ENCODE measurements around the gene MTTP.

MTTP gene

DNA sequence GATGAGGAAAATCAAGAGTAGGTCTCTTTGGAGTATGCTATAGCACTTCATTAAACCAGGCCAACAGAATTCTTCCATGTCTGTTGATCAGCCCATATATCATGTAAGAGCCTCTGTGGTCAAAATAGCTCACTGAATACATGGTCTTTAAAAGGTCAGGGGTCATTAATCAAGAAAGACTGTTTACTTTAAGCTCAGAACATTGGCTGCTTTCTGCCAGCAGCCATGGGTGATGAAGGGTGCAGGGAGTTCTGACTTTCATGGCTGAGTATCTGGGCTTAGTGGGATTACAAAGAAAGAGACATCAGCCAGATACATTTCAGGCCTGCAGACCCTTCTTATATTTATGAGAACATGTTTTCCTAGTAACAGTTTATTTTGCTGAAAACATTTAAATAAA is 90.1 kb downstream of the MTTP start:
- FAIRE-seq (no peak), DNase-seq (ENCODE audit: insufficient read length, low spot score) (no peak)

DNA sequence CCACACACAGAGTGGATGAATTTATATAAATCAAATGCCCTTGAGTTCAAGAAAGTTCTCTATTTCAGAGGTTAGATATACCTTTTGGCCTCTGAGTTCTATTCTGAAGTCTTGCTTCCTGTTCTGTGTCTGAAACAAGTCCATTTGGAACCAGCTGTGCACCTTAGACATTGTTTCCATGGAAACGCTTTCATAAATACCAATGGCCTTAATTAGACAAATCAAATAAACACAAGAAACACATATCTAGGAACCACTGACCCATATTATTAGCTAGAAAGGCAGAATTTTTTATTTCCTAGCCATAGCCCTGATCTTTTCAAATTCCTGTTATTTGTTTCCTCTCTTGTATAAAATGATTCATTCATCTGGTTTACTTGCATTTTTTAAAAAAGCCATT is 91.4 kb downstream of the MTTP start:
- no peak for DNase-seq (ENCODE audit: insufficient read length, low spot score)
- FAIRE-seq = no peak

- no peak for FAIRE-seq
Measured at GRCh38 chr4:99668472-99668871, 93.8 kb downstream of the MTTP start.

GRCh38 chr4:99669084-99669483 is 94.5 kb downstream of the MTTP start:
- no peak for FAIRE-seq
- no peak for DNase-seq (ENCODE audit: insufficient read length, low spot score)

More at GRCh38 chr4:99668472-99668871, 93.8 kb downstream of the MTTP start:
- no peak for DNase-seq (ENCODE audit: insufficient read length, low spot score)

- no peak for DNase-seq (ENCODE audit: insufficient read length, low spot score)
- FAIRE-seq = no peak
Measured at GRCh38 chr4:99670409-99671073, 95.9 kb downstream of the MTTP start.
